Lower leg skin (tissue), 3 donors: ENCODE measurements around the gene SLC17A2.

Source experiments
- CTCF ChIP-seq, 3 donors: fragments of 450-650 bp; IDR thresholded peaks; one replicate each; pipeline ENCODE4 v1.5.1; 2016; ENCODE audit warnings: antibody characterized with exemption in 3 of 3, mild to moderate bottlenecking in 3 of 3, moderate library complexity in 2 of 3
- POLR2A ChIP-seq, 2 donors: fragments of 450-650 bp; IDR thresholded peaks; one replicate each; pipeline ENCODE4 v1.6.1; 2016 to 2017; ENCODE audit warnings: antibody characterized with exemption in 2 of 2, mild to moderate bottlenecking in 1 of 2, moderate library complexity in 1 of 2

GRCh38 chr6:25942561-25943147, 12.2 kb upstream of the SLC17A2 start:
- TF ChIP-seq CTCF (IDR thresholded peaks at IDR 0.05) = no peak
- no peak for TF ChIP-seq POLR2A (IDR thresholded peaks at IDR 0.05)
